ENCODE measurements around the gene GFY.

The GFY gene

DNA sequence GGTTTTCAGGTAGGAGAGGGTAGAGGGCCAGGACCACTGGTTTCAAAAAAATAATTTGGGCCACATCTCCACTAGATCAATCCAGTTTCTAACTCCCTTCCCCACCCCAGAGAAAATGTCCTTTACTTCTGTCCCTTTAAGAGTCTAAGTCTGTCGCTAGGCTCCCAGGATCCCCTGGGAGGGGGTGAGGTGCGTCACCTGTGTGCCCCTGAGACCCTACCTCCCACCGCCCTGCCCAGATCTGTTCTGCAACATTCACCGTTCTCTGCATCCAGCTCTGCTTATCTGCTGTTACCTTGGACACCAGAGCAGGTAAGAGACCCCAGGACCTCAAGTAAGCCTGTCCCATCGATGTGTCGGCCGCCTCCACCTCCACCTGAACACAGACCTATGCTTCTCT, at the start of gene GFY:
Gene GFY, plus strand, starts transcription at position 211 of the 400 bp plus-strand sequence. CDS start 1,043 bp downstream, outside the sequence.
- DNase-seq, result no peak

DNA sequence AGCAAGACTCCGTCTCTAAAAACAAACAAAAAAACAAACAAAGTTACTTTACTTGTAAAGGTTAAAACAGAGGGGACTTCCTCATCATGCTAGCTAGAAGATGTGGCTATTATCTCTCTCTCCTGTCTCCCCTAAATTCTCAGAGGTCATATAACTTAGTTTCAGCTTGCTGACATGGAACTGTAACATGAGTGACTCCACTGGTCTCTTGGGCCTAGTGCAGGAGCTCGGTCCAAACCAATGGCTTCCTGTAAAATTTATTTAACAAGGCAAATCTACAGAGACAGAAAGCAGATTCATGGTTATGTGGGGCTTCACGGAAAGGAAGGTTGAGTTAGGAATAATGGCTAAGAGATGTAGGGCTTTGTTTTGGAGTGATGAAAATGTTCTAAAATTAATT, 46.7 kb upstream of the GFY start:
- no peak for DNase-seq

GRCh38 chr19:49380391-49380790, 44.8 kb upstream of the GFY start:
- no peak for DNase-seq

- no peak for DNase-seq
Observed at GRCh38 chr19:49382639-49383038, 42.5 kb upstream of the GFY start.

DNA sequence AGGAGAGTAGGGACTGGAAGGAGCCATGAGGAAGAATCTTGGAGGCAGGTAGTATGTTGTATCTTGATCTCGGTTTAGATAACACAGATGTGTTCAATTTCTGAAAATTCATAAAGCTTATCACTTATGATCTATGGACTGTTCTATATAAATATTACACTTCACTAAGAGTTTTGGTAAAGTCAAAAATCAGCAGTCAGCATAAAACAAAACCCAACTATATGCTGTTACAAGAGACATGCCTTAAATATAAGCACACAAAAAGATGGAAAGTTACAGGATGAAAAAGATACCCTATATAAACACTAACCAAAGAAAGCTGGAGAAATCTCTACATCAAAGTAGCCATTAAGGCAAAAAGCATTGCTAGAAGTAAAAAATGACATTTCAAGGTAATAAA, 41.6 kb upstream of the GFY start:
- no peak for DNase-seq

DNA sequence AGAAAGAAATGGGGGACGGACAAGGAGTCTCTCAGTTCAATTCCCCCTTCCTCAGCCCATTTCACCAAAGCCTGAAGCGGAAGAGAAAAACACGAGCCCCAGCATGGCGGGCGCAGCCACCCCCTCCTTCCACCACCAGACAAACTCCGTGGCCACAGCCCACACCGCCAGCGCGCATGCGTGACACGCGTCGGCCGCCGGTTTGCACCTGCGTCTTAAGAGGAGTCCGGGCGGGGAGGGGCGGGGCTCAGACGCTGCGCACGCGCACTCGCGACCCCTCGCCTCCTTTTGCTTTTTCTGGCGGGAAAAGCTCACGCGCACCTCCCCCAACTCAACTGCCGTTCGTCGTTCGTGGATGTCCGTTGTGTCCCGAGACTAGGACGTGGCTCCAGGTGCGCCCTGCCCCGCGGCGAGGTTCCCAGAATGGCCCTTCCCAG, 37.2 kb upstream of the GFY start, which contains the start of gene KASH5:
Gene KASH5, plus strand, starts transcription at position 314 of the 437 bp plus-strand sequence. CDS start 2,635 bp downstream, outside the sequence.
- DNase-seq, result peak; percentile 27

DNA sequence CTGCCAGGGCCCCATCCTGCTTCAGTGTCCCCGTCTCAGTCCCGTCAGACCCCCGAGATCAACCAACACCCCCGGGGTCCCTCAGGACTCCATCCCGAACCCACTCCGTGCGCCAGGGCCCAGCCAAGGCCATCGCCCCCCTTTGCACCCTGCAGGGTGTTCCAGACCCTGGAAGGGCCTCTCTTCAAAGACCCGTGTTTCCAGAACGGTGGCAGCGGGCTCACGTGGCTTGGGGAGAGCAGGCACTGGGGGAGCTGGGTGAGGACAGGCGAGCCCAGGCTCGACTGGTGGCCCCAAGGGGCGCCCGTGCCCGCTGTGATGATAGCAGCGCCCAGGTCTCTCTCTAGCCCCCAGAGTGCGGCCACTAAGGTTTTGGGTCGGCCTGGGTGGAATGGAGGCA, 35.8 kb upstream of the GFY start:
- DNase-seq, result no peak

- DNase-seq, result no peak
Observed at GRCh38 chr19:49390131-49390928, 34.9 kb upstream of the GFY start.

DNA sequence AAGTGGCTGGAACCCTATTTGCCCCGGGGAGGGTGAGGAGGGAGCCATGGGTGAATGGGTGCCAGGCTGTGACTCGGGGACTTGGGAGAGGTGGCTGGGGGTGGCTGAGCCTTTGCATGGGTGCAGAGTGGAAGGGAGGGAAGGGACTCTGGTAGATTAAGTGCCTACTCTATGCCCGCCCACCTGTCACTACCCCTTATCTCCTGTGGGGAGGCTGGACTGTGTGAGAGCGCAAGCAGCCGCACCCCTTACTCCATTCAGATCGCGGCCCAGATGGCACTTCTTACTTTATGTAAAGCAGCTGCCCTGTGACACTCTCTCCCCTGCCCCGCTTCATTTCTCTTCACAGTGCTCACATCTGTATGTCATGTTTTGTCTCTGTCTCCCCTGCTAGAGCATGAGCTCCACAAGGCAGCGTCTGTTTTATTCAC, 34.2 kb upstream of the GFY start:
- DNase-seq, result no peak

DNA sequence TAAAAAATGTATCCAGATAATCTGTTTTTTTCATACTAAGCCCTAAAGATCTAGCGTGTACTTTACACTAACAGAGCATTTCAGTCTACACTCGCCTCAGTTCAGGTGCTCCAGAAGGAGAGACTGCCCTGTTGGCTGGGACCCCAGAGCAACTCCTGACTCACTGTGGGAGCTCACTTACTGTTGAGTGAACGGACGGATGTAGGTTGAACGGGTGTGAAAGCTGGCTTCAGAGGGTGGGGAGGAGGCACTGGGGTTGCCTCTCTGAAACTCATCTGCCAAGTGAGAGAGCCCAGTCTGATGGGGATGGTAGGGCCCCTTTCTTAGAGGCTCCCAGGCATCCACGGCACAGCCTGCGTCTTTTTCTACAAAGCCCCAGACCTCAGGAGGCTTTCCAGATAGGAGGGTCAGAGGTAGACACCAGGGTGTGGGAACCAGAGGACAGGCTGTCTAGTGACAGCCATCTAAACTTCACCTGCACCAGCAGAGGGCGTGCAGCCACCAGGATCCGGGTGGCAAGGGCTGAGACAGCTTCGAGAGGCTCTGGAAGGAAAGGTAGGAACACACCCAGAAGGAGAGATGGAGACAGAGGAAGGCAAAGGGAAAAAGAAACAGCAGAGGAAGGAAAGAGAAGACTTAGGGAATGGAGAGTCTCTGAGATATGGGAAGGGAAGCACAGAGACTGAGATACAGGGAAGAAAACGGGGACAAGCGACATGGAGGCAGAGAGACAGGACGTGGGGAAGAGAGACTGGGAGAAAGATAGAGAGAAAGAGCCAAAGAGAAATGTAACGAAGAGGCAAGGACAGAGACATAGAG, 33.4 kb upstream of the GFY start:
- DNase-seq, result peak; percentile 63

- no peak for DNase-seq
Observed at GRCh38 chr19:49393881-49394280, 31.3 kb upstream of the GFY start.

GRCh38 chr19:49395581-49396407, 29.4 kb upstream of the GFY start:
- no peak for DNase-seq

DNA sequence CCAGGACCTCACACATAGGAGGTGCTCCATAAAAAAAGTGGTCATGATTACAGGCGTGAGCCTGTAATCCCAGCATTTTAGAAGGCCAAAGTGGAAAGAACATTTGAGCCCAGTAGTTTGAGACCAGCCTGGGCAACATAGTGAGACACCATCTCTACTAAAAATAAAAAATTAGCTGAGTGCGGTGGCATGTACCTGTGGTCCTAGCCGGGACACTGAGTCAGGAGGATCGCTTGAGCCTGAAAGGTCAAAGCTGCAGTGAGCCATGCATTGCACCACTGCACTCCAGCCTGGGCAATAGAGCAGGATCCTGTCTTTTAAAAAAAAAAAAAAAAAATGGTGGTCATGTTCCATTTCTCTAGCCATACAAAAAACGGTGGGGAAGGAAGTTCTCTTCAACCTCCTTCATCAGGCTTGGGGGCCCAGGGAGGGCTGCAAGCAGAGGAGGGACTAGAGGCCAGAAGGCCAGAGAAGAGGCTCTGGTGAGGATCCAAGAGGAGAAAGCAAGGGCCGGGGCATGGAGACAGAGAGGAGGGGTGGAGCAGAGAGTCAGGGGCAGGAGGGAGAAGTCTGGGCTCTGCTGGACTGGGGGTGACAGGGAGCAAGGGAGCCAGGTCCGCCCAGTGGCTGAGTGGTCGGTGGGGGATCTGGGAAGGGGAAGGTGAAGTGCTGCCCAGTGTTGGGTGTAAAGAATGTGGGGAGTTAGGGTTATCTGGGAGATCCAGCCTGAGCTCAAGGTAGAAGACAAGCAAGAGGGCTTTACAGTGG, 28.3 kb upstream of the GFY start:
- no peak for DNase-seq

GRCh38 chr19:49398001-49398615, 27.1 kb upstream of the GFY start:
- DNase-seq, result no peak

- DNase-seq, result no peak
Observed at GRCh38 chr19:49398931-49399330, 26.3 kb upstream of the GFY start.

- no peak for DNase-seq
Observed at GRCh38 chr19:49400029-49400428, 25.2 kb upstream of the GFY start.

DNA sequence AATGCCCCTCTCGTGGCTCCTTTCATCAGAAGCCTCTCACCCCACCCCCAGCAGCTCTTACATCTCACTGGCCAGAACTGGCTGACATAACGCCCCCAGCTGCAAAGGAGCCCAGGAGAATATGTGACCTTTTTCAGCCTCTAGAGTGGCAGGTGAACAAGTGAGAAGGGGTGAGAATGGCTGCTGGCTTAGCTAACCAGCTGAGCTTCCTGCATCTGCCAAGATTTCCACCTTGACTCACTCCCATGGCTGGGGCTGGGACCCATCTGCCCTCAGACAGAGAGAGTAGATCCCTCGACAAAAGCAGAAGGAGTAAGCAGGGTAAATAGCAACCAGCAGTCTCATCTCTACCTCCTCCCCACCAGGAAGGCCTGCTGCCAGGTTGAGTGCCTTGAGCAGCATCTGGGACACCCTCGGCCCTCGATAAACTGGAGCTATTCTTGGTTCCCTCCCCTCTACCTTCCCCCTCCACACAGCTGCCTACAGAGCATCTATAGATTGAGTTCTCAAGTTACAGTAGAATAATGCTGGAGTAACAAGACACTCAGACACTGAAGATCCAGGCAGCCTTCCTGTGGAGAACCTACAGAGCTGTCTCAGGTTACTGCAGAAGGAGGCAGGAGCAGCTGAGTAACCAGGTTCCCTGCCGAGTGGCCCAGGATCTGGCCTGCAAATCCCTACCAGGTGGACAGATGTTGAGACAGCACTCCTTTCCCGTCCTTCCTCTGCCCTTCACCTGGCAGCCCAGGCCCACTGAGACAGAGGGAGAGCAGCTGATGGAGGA, 21.6 kb upstream of the GFY start:
- DNase-seq, result peak; percentile 64

DNA sequence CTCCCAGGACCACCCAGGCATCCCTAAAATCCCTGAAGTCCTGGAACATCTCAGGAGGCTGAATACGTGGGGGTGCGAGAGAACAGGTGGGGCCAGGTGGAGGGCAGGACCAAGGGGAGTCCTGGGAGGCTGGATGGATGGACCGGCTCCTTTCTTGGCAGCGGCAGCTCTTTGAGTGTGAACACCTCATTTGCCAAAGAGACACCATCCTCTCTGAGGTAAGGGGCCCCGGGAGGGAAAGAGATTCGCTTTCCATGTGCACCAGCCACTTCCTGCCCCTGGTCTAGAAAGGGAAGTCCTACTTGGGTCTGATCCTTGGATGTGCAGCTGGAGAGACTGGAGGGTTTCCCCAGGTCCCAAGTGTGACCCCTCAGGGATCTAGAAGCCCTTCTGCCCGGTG, 18.1 kb upstream of the GFY start:
- no peak for DNase-seq

DNA sequence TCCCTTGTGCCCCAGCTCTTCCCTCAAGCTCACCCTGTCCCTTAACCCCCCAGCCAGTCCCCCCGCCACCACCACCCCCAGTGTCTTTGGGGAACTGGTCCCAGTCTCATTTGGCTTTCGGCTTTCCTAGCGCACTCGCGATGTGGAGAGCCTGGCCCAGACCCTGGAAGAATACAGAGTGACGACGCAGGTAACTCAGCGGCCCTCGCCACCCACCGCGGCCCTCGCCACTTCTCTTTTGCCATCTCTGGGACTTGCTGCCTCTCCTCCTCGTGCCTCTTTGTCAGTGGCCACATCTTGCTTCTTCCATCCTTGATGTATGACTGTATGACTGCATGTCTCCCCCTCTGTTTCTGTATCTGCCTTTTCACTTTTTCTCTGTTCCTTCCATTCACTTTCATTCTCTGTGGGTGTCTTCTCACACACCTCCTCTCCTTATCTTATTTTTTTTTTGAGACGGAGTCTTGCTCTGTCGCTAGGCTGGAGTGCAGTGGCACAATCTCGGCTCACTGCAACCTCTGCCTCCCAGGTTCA, 17.6 kb upstream of the GFY start:
- no peak for DNase-seq

GRCh38 chr19:49408816-49409440, 16.3 kb upstream of the GFY start:
- peak; percentile 19 for DNase-seq
